Smooth muscle cell (in vitro differentiated cells): ENCODE data around the gene KRTAP10-9. TPM values are rescaled to one million over a fixed set of nuclear protein-coding genes. Genes with fewer than 3 reads are reported as not detected.
"Not testable (repeated sequence)": the region's sequence is repeated elsewhere in the genome, so short reads cannot be mapped to it uniquely, and the experiment has no call there.

Experiments
- DNase-seq: peaks from one replicate; lab custom pipeline; 2025; ENCODE audit not compliant: unreplicated experiment; lab: John Stamatoyannopoulos, UW
- H2AFZ ChIP-seq: fragments of 200-600 bp; sonication (generic); 2 replicates; pipeline ENCODE4 v1.6.0; 2016; ENCODE audit warnings: antibody characterized with exemption, low read depth, mild to moderate bottlenecking
- H3F3A ChIP-seq: fragments of 200-600 bp; sonication (generic); 2 replicates; pipeline ENCODE4 v1.6.0; 2017; ENCODE audit warnings: antibody characterized with exemption, low read depth
- H3K27ac ChIP-seq: fragments of 200-600 bp; sonication (generic); 2 replicates; pipeline ENCODE4 v1.5.1; 2016; ENCODE audit warnings: low read depth, mild to moderate bottlenecking
- H3K27me3 ChIP-seq: fragments of 200-600 bp; sonication (generic); 2 replicates; pipeline ENCODE4 v1.6.1; 2016; ENCODE audit warnings: low read depth, mild to moderate bottlenecking
- H3K36me3 ChIP-seq: fragments of 200-600 bp; sonication (generic); 2 replicates; pipeline ENCODE4 v1.5.1; 2016; ENCODE audit warnings: low read depth
- H3K4me1 ChIP-seq: fragments of 200-600 bp; sonication (generic); 2 replicates; pipeline ENCODE4 v1.5.1; 2016; ENCODE audit warnings: low read depth
- H3K4me2 ChIP-seq: fragments of 200-600 bp; sonication (generic); 2 replicates; pipeline ENCODE4 v1.6.0; 2016; ENCODE audit warnings: mild to moderate bottlenecking
- H3K4me3 ChIP-seq: fragments of 200-600 bp; sonication (generic); 2 replicates; pipeline ENCODE4 v1.5.1; 2016; ENCODE audit warnings: mild to moderate bottlenecking
- H3K79me2 ChIP-seq: fragments of 200-600 bp; sonication (generic); 2 replicates; pipeline ENCODE4 v1.6.0; 2016; ENCODE audit warnings: low read depth, mild to moderate bottlenecking
- H3K9ac ChIP-seq: fragments of 200-600 bp; sonication (generic); 2 replicates; pipeline ENCODE4 v1.6.0; 2016; ENCODE audit warnings: low read depth
- H3K9me3 ChIP-seq: fragments of 200-600 bp; sonication (generic); replicated peaks from 2 replicates; pipeline ENCODE4 v1.5.1; 2016; ENCODE audit warnings: low read depth
- H4K20me1 ChIP-seq: fragments of 200-600 bp; sonication (generic); 2 replicates; pipeline ENCODE4 v1.6.0; 2016; ENCODE audit warnings: low read depth
- CTCF ChIP-seq: fragments of 200-600 bp; sonication (generic); IDR thresholded peaks from 2 replicates; pipeline ENCODE4 v1.5.1; 2017; ENCODE audit warnings: borderline replicate concordance, mild to moderate bottlenecking, antibody characterized with exemption; ENCODE audit not compliant: insufficient read depth, poor library complexity, severe bottlenecking
- WGBS: methylation state at CpG from one replicate; pipeline ENCODE4 v1.1.7; 2016; ENCODE audit warnings: low lambda C conversion rate; 5-methylcytosine and 5-hydroxymethylcytosine counted together
- polyA plus RNA-seq: library from polyadenylated mRNA; unstranded; fragments of >200 nt; fragmentation: Nextera tagmentation; extraction: Ambion mirVana; gene quantifications from 2 replicates; pipeline ENCODE4 v1.2.1, GENCODE V29; 2016
- total RNA-seq: library from RNA; depleted of rRNA; stranded (reverse); fragments of >200 nt; gene quantifications from 2 replicates; pipeline ENCODE4 v1.2.3, GENCODE V29; 2014

KRTAP10-9 gene
- total and polyA plus RNA-seq, 2 experiments from 2014 or later: not detected

- H3K4me1 ChIP-seq: no peaks in the 10 kb centered on the region
- no peaks in the 10 kb centered on the region for H3K79me2 ChIP-seq
- no peaks in the 10 kb centered on the region for H3K27me3 ChIP-seq
- no peak overlapping the region for H3K27ac ChIP-seq
- no peaks in the 10 kb centered on the region for H3K9me3 ChIP-seq
- no peak overlapping the region for H2AFZ ChIP-seq
- no peak overlapping the region for H3K4me2 ChIP-seq
- TF ChIP-seq CTCF: no peak
- DNase-seq: no peak
- no peaks in the 10 kb centered on the region for H3K36me3 ChIP-seq
- no peak overlapping the region for H3K9ac ChIP-seq
- H4K20me1 ChIP-seq: no peaks in the 10 kb centered on the region
- H3K4me3 ChIP-seq: no peak overlapping the region
- no peaks in the 10 kb centered on the region for H3F3A ChIP-seq
- 88% methylated on average over 15 of the region's 15 CpGs for WGBS
Observed at GRCh38 chr21:44636209-44637017, 9.5 kb downstream of the KRTAP10-9 start.

- Histone ChIP-seq H3K36me3 (no peaks in the 10 kb centered on the region), H3K27ac (no peak within 1 kb of the TSS), H3K9me3 (no peaks in the 10 kb centered on the region), H3K4me2 (no peak within 1 kb of the TSS), H3K27me3 (no peaks in the 10 kb centered on the region), H3F3A (no peaks in the 10 kb centered on the region), H3K4me3 (no peak within 1 kb of the TSS), H3K9ac (no peak within 1 kb of the TSS), H4K20me1 (no peaks in the 10 kb centered on the region), H3K79me2 (no peaks in the 10 kb centered on the region), H3K4me1 (no peaks in the 10 kb centered on the region), H2AFZ (no peak within 1 kb of the TSS)
- no peak for DNase-seq
- WGBS: 80% methylated on average over 20 of the region's 21 CpGs
- no peak for TF ChIP-seq CTCF
Observed at GRCh38 chr21:44637018-44637850, 10.3 kb downstream of the KRTAP10-9 start, which contains the start of gene KRTAP10-10. KRTAP10-10 (plus strand) TSS chr21:44637356; CDS start chr21:44637418, 62 bp downstream.

- H3K4me3 ChIP-seq, H4K20me1 ChIP-seq, H3K27ac ChIP-seq, H2AFZ ChIP-seq, H3K79me2 ChIP-seq, H3K4me1 ChIP-seq, H3K4me2 ChIP-seq, H3K27me3 ChIP-seq, H3K9ac ChIP-seq, DNase-seq, H3F3A ChIP-seq, H3K36me3 ChIP-seq, H3K9me3 ChIP-seq: not testable (repeated sequence)
- 91% methylated on average over 12 of the region's 12 CpGs for WGBS
Observed at GRCh38 chr21:44637851-44638348, 11.0 kb downstream of the KRTAP10-9 start.

GRCh38 chr21:44638506-44639330, 11.8 kb downstream of the KRTAP10-9 start:
- H3K27me3 ChIP-seq, H3K4me1 ChIP-seq, H2AFZ ChIP-seq, H3K9ac ChIP-seq, DNase-seq, H3K79me2 ChIP-seq, H3F3A ChIP-seq, H4K20me1 ChIP-seq, H3K9me3 ChIP-seq, H3K4me3 ChIP-seq, H3K4me2 ChIP-seq, H3K36me3 ChIP-seq, H3K27ac ChIP-seq: not testable (repeated sequence)
- 96% methylated on average over 18 of the region's 21 CpGs for WGBS
